GM12801 (cell line): ENCODE results near the gene ABTB2.

Source experiments
- CTCF ChIP-seq: IDR thresholded peaks from one replicate; pipeline ENCODE4 v1.5.1; 2011; ENCODE audit warnings: control low read depth; ENCODE audit not compliant: insufficient read length; ENCODE audit errors: extremely low read depth

ABTB2 gene

DNA sequence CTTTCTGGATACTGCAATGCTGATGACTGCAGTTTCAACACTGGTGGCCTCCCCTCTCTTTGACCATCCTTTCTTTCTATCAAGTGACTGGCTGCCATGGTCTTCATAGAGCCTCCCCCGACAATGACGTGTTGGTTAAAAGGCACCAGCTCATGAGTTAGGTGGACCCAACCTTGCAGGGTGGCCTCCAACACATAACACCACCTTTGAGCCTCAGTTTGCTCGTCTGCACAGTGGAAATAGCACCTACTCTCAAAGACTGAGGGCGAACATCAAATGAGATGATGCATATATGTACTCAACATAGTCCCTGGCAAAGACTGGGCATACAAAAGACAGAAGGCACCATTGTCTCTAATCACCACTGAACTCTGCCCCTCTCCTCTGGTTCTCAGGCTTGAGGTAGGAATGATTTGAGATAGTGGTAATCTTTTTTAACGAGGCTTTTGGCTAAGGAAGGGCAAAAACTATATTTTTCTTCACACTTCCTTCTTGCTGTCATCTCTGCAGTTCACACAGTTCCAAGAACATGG, 133.3 kb downstream of the ABTB2 start:
- TF ChIP-seq CTCF: no peak

DNA sequence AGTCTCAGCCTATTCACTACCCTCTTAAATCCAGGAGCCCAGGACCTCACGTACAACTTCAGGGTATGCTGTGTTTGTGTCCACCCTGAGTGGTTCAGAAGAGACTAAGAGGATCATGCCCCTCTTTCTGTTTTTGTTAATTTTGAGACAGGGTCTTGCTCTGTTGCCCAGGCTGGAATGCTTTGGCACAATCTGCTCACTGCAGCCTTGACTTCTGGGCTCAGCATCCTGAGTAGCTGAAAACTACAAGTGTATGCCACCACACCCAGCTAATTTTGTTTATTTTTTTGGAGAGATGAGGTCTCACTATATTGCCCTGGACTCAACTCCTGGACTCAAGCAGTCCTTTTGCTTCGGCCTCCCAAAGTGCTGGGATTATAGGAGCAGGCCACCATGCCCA, 133.9 kb downstream of the ABTB2 start:
- no peak for TF ChIP-seq CTCF

GRCh38 chr11:34223021-34223813, 134.6 kb downstream of the ABTB2 start:
- no peak for TF ChIP-seq CTCF

DNA sequence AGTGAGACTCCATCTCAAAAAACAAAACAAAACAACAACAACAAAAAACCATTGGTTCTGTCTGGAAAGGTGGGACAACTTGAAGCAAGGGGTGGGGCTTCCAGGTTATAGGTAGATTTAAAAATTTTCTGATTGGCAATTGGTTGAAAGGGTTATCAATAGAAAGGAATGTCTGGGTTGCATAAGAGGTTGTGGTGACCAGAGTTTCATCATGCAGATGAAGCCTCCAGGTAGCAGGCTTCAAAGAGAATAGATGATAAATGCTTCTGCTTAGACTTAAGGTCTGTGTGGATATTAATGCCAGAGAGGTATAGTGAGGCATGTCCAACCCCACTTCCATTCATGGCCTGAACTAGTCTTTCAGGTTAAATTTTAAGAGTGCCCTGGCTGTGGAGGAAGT, 135.8 kb downstream of the ABTB2 start:
- TF ChIP-seq CTCF: no peak

- no peak for TF ChIP-seq CTCF
Measured at GRCh38 chr11:34219941-34220370, 137.9 kb downstream of the ABTB2 start.

DNA sequence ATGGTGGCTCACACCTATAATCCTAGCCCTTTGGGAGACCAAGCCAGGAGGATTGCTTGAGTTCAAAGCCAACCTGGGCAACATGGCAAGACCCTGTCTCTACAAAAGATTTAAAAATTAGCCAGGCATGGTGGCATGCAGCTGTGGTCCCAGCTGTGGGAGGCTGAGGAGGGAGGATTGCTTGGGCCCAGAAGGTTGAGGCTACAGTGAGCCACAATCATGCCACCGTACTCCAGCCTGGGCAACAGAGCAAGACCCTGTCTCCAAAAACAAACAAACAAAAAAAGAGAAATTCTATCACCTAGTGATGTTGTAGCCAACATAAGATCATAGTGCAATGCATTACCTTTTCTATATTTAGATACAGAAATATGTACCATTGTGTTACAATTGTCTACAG, 138.5 kb downstream of the ABTB2 start:
- TF ChIP-seq CTCF: no peak

GRCh38 chr11:34218067-34218466, 139.7 kb downstream of the ABTB2 start:
- no peak for TF ChIP-seq CTCF
